ENCODE data around the gene DYSF.

DYSF gene

DNA sequence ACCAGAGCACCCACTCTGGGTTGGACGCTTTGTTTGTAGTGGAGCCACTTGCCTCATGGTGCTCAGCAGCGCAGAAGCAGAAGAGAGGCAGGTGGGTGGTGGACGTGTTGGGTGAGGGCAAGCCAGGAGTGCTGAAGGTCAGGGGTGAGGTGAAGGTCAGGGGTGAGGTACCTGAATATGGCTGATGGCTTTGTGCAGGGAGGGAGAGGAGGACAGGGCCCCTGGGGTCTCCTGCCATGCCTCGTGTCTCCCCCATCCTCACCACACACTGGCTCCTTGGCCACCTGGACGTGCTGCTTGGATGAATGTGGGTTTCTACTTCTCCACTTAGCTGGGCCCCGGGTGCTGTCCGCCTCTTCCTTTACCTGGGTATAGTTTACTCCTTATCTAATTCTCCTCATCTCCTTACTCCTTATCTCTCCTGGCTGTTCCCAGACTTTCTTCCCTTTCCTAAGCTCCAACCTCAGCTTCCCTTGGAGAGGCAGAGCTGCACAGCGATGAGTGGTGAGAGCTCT is 68.1 kb downstream of the DYSF start:
- no peak overlapping the region for H3K27ac ChIP-seq
- no peak for DNase-seq (ENCODE audit: low read depth, low spot score)

DNA sequence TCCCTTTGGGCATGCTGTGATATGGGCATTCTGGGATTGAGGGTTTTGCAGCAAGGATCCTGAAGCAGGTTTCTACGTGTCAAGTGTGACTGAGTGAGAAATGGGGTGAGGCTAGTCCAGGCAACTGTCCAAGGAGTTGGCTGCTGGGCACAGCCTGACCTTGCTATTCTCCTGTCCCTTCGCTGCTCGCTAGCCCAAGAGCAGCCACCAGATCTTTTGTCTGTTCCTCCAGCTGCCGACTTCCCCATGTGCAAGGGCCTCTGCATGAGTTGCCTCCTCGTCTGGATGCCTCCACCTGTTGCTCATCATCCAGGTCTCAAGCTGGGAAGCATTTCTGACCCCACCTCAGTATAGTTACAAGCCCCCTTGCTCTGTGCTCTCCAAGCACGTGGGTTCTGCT is 71.1 kb downstream of the DYSF start:
- no peak overlapping the region for H3K27ac ChIP-seq
- no peak for DNase-seq (ENCODE audit: low read depth, low spot score)

DNA sequence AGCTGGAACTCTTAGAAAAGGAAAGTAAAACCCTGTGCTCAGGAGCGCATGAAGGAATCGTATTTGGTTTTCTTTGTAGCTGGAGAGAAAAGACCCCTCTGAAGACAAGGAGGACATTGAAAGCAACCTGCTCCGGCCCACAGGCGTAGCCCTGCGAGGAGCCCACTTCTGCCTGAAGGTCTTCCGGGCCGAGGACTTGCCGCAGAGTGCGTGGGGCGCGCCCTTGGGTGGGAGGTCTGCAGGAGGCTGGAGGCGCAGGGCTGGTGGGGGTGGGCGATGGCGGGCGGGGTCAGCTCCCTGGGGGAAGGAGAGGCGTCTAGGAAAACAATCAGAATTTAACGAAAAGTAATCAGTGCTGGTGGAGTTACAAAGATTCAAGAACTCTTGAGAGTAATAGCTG is 72.8 kb downstream of the DYSF start:
- no peak overlapping the region for H3K27ac ChIP-seq
- DNase-seq (ENCODE audit: low read depth, low spot score): no peak

DNA sequence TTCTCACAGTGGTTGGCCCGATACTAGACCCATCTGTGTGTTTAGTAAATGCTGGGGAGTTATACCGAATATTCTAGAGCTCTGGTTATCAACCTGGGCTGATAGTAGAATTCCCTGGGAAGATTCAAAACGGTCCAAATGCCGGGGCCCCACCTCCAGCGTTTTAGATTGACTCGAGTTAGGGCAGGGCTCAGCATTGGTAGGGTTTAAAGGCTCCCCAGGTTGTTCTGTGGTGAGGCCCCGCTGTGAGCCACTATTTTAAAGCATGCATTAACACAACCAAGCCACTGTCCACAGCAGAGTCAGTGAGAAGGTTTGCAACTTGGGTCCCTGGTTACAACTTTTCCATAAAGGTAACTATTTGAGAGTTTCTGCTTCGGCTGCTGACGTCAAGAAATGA is 73.6 kb downstream of the DYSF start:
- H3K27ac ChIP-seq: no peak overlapping the region
- DNase-seq (ENCODE audit: low read depth, low spot score): no peak

DNA sequence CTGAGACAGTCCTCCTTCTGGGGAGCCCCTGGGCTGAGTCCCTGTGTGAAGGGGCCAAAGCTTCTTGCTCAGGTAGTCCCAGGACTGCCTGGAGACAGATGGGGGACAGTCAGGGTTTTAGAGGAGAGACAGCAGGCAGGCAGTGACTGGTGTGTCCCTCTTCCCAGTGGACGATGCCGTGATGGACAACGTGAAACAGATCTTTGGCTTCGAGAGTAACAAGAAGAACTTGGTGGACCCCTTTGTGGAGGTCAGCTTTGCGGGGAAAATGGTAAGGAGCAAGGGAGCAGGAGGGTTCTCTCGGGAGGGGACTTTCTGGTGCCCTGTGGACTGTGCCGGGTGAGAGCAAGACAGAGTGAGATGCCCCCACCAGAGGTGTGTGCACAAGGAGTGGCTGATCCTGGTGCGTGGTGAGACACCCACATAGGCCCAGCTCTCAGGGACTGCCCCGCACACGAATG is 74.8 kb downstream of the DYSF start:
- no peak overlapping the region for H3K27ac ChIP-seq
- DNase-seq (ENCODE audit: low read depth, low spot score): no peak

DNA sequence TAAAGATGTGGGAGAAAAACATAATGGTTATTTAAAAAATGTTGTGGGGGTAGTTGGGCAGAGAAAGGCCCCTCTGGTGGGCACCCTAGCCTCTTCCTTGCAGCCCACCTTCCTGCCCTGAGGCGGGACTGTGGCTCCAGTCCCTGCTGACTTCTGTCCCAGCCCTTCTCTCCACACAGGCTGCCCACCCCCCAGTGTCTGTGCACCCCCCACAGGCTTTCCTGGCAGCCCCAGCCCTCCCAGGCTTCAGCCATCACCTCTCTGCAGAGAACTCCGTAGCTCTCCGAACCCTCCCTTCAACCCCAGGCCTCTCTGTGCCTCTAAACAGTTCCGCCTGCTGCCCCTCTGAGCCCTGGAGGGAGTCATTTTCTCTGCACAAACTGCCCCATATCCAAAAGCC is 75.4 kb downstream of the DYSF start:
- no peak overlapping the region for H3K27ac ChIP-seq
- no peak for DNase-seq (ENCODE audit: low read depth, low spot score)

DNA sequence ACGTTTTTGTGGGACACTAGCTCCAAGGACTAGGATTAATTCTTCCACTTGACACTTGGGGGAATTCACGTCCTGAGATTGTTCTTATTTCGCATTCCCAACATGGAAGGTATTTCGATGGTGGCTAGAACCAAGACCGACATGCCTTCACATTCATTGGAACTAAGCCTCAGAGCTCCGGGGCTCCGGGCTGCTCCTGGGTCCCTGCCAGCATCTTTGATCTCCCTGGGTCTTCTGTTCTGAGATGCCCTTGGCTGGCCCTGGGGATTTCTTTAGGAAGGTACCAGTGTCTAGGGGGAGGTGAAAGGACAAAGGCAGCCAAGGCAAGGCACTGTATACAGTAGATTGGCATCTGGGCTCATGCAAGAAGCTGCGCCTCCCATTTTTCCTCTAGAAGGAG is 76.8 kb downstream of the DYSF start:
- no peak overlapping the region for H3K27ac ChIP-seq
- DNase-seq (ENCODE audit: low read depth, low spot score): no peak

DNA sequence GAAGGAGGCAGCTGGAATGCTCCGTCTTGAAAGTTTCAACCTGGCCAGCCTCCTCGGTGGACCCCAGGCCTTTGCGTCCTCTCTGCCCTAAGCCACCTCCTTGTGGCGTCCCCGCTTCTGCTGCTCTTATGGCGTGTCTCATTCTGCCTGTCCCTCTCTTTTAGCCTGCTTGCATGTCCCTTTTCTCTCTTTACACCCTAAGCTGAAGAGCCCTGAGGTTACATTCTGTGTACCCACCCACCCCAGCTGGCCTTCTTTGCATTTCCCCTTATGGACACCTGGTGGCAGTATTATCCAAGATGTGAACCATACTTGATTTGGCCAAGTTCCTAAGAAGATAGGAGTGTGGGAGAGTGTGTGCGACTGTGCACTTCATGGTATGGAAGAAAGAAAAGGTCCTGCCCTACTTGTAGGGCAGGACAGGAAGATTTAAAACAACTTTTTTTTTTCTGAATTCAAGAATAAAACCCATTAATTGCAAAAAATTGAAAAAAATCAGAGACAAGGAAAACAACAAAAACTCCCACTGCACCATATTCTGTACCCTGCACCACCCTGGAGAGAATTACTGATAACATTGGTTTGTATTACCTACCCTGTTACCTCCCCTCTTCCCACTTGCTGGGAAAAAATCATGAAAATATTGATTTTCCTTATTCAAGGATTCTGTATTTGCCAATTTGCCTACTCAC is 77.4 kb downstream of the DYSF start:
- no peak for DNase-seq (ENCODE audit: low read depth, low spot score)
- H3K27ac ChIP-seq: peak overlapping the region; percentile 58

DNA sequence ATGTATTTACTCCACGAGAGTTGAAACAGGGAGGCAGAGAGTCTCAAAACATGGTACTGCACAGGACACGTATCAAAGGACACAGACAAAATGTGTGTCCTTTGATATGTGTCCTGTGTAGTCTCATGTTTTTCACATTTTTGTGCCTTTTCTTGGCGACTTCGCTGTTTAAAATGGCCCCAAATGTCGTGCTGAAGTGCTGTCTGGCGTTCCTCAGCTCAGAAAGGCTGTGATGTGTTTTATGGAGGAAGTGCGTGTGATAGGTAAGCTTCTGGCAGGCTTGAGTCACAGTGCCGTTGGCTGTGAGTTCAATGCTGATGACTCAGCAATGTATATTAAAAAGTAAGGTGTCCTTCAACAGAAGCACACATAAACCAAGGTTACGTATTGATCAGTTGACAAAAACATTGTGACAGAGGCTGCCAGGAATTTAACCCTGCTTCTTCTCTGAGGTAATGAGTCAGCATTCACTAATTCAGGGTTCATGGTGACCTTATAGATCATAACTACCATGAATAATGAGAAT is 78.2 kb downstream of the DYSF start:
- DNase-seq (ENCODE audit: low read depth, low spot score): peak; percentile 86
- peak overlapping the region; percentile 58 for H3K27ac ChIP-seq

DNA sequence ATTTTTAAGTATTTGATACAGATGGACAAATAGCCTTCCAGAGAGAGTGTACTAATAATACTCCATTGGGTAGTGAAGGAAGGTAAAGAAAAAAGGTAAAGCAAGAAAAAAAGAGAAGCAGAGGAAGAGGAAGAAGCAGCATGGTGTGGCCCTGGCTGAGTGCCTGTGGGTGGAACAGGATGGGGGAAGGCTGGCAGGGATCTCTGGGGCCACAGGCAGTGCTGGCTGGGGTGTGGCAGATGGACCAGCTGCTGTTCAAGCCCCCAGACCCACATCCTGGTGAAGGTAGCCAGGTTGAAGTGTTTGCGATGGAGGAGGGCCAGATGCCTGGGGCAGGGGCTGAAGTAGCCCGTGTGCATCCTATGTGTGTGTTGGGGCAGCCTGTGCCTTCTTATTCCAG is 79.0 kb downstream of the DYSF start:
- peak overlapping the region; percentile 58 for H3K27ac ChIP-seq
- DNase-seq (ENCODE audit: low read depth, low spot score): no peak

DNA sequence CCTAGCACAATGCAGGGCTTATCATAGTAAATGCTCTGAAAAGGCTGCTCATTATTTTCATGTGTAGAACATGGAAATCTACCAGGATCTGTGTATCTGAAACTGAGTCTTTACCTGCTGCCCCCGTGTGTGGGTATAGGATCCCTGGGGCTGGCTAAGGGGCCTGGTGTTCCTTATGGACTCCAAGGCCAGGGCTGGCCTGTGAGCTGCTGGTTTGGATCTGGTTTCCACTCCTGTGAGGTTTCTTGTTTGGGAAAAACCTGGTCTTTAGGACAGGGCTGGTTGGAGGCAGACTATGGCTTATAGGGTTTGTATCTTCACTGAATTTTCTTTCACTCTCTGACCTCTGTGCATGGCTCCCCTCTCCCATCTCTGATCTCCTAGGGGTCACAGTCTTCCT is 80.8 kb downstream of the DYSF start:
- no peak overlapping the region for H3K27ac ChIP-seq
- no peak for DNase-seq (ENCODE audit: low read depth, low spot score)

DNA sequence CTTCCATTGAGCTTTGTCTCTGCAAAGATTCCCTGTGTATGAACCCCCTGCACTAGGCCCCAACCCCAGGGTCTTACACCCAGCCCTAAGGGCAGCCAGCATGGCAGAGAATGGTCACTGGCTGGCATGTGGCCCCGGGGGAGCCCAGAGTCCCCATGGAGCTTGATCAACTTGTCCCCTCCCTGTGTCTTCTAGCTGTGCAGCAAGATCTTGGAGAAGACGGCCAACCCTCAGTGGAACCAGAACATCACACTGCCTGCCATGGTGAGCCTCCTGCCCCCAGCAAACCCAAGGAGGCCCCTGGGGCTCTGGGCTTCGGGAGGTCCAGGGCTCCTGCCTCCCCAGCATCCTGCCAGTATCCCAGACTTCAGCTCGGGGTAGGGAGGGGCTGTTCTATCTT is 81.5 kb downstream of the DYSF start:
- no peak overlapping the region for H3K27ac ChIP-seq
- no peak for DNase-seq (ENCODE audit: low read depth, low spot score)

DNA sequence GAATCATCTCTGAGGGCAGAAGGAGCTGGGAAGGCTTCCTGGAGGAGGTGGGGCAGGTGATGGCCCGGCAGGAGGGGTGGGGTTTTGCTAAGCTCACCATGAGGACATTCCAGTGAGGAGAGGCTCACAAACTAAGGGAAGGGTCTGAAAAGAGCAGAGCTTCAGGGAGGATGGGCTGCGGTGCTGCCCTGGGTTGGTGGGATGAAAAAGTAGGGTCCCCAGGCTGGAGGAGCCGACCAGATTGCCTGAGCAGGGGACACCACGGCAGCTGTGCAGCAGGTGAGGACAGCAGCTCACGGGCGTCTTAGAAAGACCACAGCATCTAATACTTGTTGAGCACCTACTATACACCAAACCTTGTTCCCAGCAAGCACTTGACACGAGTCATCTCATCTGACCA is 82.2 kb downstream of the DYSF start:
- H3K27ac ChIP-seq: peak overlapping the region; percentile 23
- no peak for DNase-seq (ENCODE audit: low read depth, low spot score)

DNA sequence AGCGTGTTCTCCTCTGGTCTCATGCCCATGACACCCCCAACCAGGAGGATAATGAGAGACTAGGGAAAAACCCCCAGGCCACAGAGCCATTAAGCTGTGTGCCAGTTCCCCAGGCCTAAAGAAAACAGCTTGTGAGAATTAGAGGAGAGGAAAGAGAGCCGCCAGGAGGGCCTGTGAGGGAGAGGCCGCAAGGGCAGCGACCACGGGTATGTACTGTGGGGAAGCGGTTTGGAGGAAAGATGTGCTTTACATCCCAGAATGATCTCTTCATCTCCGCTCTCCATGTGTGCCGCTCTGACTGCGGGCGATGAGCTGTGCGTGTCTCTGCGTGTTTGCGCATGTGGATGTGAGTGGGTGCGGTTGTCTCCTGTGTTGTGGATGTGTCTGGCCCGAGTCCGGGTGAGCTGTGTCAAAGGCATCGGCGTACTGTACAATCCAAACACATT is 82.9 kb downstream of the DYSF start:
- DNase-seq (ENCODE audit: low read depth, low spot score): peak; percentile 63
- peak overlapping the region; percentile 23 for H3K27ac ChIP-seq

DNA sequence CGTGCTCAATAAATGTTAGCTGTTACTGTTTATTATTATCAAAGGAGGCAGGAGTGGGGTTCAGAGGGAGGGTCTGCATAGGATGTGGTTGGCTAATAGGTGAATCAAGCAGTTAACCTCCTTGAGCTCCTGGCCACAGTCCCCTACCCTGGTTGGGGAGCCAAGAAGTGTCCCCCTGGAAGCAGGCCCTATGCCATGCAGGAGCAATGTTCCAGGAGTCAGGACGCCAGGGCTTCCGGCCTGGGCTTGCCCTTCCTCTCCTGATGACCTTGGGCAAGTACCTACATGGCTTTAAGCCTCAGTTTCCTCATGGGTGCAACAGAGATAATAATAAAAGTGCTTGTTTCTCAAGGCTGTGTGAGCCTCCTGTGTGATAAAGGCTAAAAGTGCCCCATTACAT is 84.9 kb downstream of the DYSF start:
- no peak for DNase-seq (ENCODE audit: low read depth, low spot score)
- no peak overlapping the region for H3K27ac ChIP-seq

DNA sequence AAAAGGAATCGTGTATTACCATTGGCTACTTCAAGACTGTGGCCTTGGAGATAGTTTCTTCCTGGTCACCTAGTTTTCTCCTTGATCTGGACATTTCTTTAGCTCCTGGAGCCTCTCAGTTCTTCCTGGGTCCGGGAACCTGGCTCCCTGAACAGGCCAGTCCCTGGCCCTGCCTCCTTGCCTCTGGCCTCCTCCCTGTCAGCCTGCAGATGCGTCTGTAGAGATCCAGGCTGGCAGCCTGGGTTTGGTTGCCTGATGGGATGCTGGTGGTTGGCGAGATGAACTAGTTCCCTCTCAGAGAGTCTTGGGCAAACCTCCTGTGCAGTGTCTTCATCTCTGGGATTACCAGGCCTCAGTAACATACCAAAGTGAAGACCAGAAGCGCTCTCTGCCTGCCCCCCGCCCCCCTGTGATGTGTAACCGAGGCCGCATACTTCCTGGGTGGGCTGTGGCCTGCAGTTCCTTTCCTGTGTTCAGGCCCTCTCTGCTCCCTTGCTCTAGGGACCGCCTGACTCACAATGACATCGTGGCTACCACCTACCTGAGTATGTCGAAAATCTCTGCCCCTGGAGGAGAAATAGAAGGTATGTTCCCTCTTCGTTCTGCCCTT is 85.4 kb downstream of the DYSF start:
- H3K27ac ChIP-seq: no peak overlapping the region
- no peak for DNase-seq (ENCODE audit: low read depth, low spot score)

DNA sequence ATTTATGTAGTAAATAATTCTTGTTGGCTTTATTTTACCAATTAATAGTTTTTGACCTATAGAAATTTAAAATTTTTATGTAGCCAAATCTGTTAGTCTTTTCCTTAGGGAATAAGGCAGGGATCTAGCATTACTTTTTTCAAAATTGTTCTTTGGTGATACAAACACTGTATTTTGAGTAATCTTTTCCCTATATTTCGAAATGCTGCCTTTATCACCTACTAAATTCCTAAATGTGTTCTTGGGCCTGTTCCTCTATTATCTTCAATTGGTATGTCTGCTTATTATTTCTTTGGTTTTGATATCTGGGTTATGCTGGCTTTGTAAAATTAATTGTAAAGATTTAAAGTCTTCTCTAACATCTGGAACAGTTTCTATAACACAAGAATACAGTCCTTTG is 87.5 kb downstream of the DYSF start:
- no peak overlapping the region for H3K27ac ChIP-seq
- DNase-seq (ENCODE audit: low read depth, low spot score): no peak

DNA sequence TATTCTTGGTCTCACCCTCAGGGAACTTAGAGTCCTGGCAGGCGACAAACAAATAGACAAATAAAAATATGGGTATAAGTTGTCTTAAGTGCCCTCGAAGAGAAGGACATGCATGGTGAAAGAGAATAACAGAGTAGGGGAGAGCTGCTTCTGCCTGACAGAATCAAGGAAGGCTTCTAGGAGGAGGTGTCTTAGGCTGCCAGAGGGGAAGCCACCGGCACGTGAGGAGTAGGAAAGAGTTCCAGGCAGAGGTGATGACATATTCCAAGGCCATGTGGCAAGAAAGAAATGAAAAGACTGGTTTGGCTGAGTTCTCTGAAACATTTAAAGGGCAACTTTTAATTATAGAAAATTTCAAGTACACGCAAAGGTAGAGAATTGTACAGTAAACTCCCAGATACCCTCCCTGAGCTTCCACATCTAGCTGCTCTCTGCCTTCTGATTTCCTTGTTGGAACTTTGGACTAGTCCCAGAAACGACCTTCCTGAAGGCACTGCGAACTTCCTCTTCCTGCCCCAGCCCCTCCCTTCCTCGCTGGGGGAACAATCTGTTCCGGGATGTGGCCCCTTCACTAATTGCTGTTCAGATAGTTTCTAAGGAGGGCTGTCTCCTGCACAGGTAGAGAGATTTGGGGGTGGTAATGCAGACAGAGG is 91.7 kb downstream of the DYSF start:
- H3K27ac ChIP-seq: no peak overlapping the region
- DNase-seq (ENCODE audit: low read depth, low spot score): no peak

DNA sequence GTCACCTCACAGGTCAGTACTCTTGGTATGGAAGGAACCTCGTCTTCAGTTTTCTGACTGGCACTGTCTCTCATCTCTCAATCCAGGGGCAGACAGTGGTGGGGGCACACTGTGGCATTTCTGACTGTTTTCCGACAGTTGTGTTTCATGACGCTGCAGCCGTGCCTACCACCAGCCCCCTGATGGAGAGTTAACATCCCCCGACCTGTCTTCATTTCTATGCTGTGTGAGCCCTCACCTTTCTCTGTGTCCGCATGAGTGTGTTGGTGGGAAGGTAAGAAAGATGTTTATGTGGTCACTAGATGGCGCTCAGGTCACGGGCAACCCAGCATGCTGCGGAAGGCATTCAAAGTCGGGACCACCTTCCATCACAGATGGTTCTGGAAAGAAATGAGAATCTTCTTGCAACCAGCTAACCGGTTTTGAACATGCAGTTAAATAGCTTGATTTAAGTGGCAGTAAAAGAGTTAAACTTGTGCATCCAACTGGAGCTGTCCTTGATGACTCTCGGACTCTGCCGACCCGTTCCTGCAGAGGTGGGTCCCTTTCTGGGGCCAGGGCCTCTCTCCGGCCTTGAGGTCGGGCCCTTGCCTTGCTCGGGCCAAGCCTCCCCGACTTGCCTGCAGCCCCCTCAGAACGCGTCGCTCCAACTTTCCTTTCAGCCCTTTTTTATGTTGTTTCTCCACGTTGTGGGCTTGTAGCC is 92.4 kb downstream of the DYSF start:
- no peak overlapping the region for H3K27ac ChIP-seq
- no peak for DNase-seq (ENCODE audit: low read depth, low spot score)

DNA sequence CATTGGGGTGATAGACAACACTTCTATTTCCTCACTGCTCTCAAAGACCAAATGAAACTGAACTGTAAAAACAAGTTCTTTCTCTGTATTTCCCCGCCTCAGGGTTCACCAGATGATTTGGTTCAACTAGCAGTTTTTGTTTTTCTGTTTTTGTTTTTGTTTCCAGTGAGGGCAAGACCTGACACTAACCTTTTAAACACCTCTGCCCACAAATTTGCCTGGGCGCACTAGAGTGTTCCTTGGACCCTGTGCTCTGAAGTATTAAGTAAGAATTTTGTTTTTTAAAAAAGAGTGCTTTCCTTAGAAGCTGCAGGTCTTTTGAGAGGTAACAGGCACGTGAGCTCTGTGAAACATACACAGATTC is 92.9 kb downstream of the DYSF start:
- no peak for DNase-seq (ENCODE audit: low read depth, low spot score)
- no peak overlapping the region for H3K27ac ChIP-seq

Data from epithelial cell of prostate (primary cell).